ENCODE data around the gene ADAP1. TPM values are rescaled to one million over a fixed set of nuclear protein-coding genes. Genes with fewer than 3 reads are reported as not detected.

The ADAP1 gene
- total RNA-seq, 4 donors from 2014 or later, result 41.9 to 94.2 (median 78.3) TPM

DNA sequence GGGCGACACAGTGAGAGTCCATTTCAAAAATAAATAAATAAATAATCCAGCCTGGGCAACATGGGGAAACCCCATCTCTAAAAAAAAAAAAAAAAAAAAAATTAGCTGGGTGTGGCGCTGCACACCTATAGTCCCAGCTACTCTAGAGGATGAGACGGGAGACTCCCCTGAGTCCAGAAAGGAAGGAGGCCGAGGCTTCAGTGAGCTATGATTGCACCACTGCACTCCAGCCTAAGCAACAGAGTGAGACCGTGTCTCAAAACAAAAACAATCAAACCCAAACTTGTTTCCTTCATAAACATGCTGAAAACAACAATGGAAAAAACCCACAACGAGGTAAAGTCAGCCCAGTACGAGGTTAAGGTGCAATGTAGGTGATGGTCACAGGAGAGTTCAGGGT is 19.7 kb upstream of the ADAP1 start:
- Histone ChIP-seq H3K4me1 (peaks cover 32 to 55% (median 48%) of the 10 kb centered on the region in 4 donors), H3K4me3 (peak overlapping the region; percentile 88 to 99 (median 97)), H3K9me3 (no peaks in the 10 kb centered on the region), H3K27me3 (no peaks in the 10 kb centered on the region), H3K27ac (replicated peaks in 1 of 4) (no peak overlapping the region), H3K36me3 (peaks cover 30 to 44% (median 40%) of the 10 kb centered on the region in 4 donors)
- intact Hi-C loops (cut with DNase I), result no loop called here
- 38% methylated on average over 7 of the region's 7 CpGs for WGBS
- no peak for DNase-seq (ENCODE audit: extremely low spot score)
- no peak for TF ChIP-seq POLR2A (IDR thresholded peaks at IDR 0.05; ENCODE audit: low read depth)
- no peak for TF ChIP-seq CTCF (IDR thresholded peaks at IDR 0.05)

DNA sequence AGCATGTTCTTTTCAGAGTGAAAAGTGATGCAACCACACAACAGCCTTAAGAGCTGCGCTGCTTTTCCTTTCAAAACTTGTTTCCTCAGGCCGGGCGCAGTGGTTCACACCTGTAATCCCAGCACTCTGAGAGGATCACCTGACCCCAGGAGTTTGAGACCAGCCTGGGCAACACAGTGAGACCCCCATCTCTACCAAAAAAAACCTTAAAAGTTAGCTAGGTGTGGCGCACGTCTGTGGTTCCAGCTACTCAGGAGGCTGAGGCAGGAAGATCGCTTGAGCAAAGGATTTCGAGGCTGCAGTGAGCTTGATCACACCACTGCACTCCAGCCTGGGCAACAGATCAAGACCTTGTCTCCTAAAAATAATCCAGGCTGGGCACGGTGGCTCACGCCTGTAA is 18.8 kb upstream of the ADAP1 start:
- Histone ChIP-seq H3K4me1 (peaks cover 32 to 55% (median 48%) of the 10 kb centered on the region in 4 donors), H3K4me3 (peak overlapping the region in 1 of 4 donors; percentile 96)
- WGBS, result 94% methylated on average over 9 of the region's 9 CpGs

GRCh38 chr7:972676-973309 is 18.3 kb upstream of the ADAP1 start:
- H3K27me3 ChIP-seq, result no peaks in the 10 kb centered on the region
- WGBS, result 75% methylated on average over 10 of the region's 10 CpGs
- intact Hi-C loops (cut with DNase I), result no loop called here
- no peaks in the 10 kb centered on the region for H3K9me3 ChIP-seq
- no peak for DNase-seq (ENCODE audit: extremely low spot score)
- no peak overlapping the region for H3K4me3 ChIP-seq
- H3K4me1 ChIP-seq, result peaks cover 32 to 55% (median 48%) of the 10 kb centered on the region in 4 donors
- peaks cover 44 to 58% (median 53%) of the 10 kb centered on the region in 4 donors for H3K36me3 ChIP-seq
- TF ChIP-seq POLR2AphosphoS5 (IDR thresholded peaks at IDR 0.05), result no peak
- no peak for TF ChIP-seq EP300 (IDR thresholded peaks at IDR 0.05)
- TF ChIP-seq POLR2A (IDR thresholded peaks at IDR 0.05; ENCODE audit: low read depth), result no peak
- no peak for TF ChIP-seq CTCF (IDR thresholded peaks at IDR 0.05)
- no peak overlapping the region for H3K27ac ChIP-seq (replicated peaks in 1 of 4)

More for the DNA sequence above, 18.8 kb upstream of the ADAP1 start:
- Histone ChIP-seq H3K9me3 (no peaks in the 10 kb centered on the region), H3K27ac (replicated peaks in 1 of 4) (no peak overlapping the region), H3K36me3 (peaks cover 39 to 53% (median 48%) of the 10 kb centered on the region in 4 donors), H3K27me3 (no peaks in the 10 kb centered on the region)
- no peak for DNase-seq (ENCODE audit: extremely low spot score)
- no peak for TF ChIP-seq POLR2AphosphoS5 (IDR thresholded peaks at IDR 0.05)
- TF ChIP-seq CTCF (IDR thresholded peaks at IDR 0.05), result no peak
- no peak for TF ChIP-seq POLR2A (IDR thresholded peaks at IDR 0.05; ENCODE audit: low read depth)
- TF ChIP-seq EP300 (IDR thresholded peaks at IDR 0.05), result no peak
- intact Hi-C loops (cut with DNase I), result no loop called here

GRCh38 chr7:972110-972509 is 17.6 kb upstream of the ADAP1 start:
- H3K36me3 ChIP-seq, result peaks cover 51 to 65% (median 60%) of the 10 kb centered on the region in 4 donors
- no peaks in the 10 kb centered on the region for H3K9me3 ChIP-seq
- peaks cover 32 to 55% (median 48%) of the 10 kb centered on the region in 4 donors for H3K4me1 ChIP-seq
- intact Hi-C loops (cut with DNase I), result no loop called here
- TF ChIP-seq CTCF (IDR thresholded peaks at IDR 0.05) (no peak), POLR2AphosphoS5 (IDR thresholded peaks at IDR 0.05) (no peak), POLR2A (IDR thresholded peaks at IDR 0.05; ENCODE audit: low read depth) (no peak), EP300 (IDR thresholded peaks at IDR 0.05) (no peak)
- no peak overlapping the region for H3K4me3 ChIP-seq
- no peak overlapping the region for H3K27ac ChIP-seq (replicated peaks in 1 of 4)
- no peak for DNase-seq (ENCODE audit: extremely low spot score)
- WGBS, result 92% methylated on average over 12 of the region's 12 CpGs
- H3K27me3 ChIP-seq, result no peaks in the 10 kb centered on the region

- Histone ChIP-seq H3K4me3 (no peak overlapping the region), H3K9me3 (no peaks in the 10 kb centered on the region), H3K27me3 (no peaks in the 10 kb centered on the region), H3K27ac (replicated peaks in 1 of 4) (no peak overlapping the region), H3K4me1 (peaks cover 31 to 63% (median 54%) of the 10 kb centered on the region in 4 donors), H3K36me3 (peaks cover 53 to 73% (median 67%) of the 10 kb centered on the region in 4 donors)
- intact Hi-C loops (cut with DNase I), result no loop called here
- WGBS, result 91% methylated on average over 6 of the region's 6 CpGs
- no peak for DNase-seq (ENCODE audit: extremely low spot score)
- TF ChIP-seq EP300 (IDR thresholded peaks at IDR 0.05) (no peak), CTCF (IDR thresholded peaks at IDR 0.05) (no peak), POLR2A (IDR thresholded peaks at IDR 0.05; ENCODE audit: low read depth) (no peak), POLR2AphosphoS5 (IDR thresholded peaks at IDR 0.05) (no peak)
Measured at GRCh38 chr7:970744-971143, 16.3 kb upstream of the ADAP1 start.
